ENCODE data around the gene PCID2. TPM values are rescaled to one million over a fixed set of nuclear protein-coding genes. Genes with fewer than 3 reads are reported as not detected.

PCID2 gene
- total RNA-seq, 3 donors from 2014 or later = 50.2 to 79.2 (median 76.7) TPM

DNA sequence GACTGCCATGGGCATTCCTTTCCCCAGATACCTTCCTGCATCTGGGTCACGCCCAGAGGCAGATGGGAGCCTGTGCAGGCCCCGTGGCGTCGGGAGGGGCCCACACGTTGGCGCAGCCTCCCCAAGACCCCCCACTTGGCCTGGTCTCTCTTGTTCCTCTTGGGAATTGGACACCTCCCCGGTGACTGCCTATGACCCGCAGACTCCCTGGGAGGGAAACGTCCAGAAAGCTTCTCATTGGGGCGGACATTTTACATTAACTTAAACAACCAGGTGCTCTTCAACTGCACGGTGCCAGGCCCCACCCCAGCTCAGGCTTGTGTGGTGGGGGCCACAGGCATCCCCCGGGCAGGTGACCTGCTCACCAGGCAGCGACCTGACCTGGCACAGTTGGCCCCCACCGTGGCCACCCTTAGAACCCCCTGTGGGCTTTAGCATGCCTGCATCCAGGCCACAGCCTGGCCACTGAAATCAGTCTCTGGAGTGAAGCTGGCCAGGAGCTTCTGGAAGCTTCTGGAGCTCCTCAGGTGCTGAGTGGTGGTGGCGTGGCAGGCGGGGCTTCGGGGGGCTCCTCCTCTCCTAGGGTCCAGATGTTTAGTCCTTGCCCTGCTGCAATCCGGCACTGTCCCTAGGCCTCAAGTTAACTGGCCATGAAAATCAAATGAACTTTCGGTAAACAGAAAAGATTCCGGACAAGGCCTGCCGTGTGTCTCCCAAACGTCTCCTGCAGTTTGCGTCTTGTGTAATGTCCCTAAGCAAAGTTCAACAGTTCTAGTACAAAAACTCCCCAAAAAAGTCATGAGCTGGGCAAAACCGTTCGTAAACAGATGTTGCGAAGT is 58.5 kb downstream of the PCID2 start:
- intact Hi-C loops (cut with DNase I; ENCODE audit: low total_unique reads) = no loop called here
- H3K4me3 ChIP-seq = no peak overlapping the region
- TF ChIP-seq POLR2A (IDR thresholded peaks at IDR 0.05) (no peak), POLR2AphosphoS5 (IDR thresholded peaks at IDR 0.05) (no peak)
- TF ChIP-seq, protein P1, sequence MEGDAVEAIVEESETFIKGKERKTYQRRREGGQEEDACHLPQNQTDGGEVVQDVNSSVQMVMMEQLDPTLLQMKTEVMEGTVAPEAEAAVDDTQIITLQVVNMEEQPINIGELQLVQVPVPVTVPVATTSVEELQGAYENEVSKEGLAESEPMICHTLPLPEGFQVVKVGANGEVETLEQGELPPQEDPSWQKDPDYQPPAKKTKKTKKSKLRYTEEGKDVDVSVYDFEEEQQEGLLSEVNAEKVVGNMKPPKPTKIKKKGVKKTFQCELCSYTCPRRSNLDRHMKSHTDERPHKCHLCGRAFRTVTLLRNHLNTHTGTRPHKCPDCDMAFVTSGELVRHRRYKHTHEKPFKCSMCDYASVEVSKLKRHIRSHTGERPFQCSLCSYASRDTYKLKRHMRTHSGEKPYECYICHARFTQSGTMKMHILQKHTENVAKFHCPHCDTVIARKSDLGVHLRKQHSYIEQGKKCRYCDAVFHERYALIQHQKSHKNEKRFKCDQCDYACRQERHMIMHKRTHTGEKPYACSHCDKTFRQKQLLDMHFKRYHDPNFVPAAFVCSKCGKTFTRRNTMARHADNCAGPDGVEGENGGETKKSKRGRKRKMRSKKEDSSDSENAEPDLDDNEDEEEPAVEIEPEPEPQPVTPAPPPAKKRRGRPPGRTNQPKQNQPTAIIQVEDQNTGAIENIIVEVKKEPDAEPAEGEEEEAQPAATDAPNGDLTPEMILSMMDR (IDR thresholded peaks at IDR 0.05) = no peak

DNA sequence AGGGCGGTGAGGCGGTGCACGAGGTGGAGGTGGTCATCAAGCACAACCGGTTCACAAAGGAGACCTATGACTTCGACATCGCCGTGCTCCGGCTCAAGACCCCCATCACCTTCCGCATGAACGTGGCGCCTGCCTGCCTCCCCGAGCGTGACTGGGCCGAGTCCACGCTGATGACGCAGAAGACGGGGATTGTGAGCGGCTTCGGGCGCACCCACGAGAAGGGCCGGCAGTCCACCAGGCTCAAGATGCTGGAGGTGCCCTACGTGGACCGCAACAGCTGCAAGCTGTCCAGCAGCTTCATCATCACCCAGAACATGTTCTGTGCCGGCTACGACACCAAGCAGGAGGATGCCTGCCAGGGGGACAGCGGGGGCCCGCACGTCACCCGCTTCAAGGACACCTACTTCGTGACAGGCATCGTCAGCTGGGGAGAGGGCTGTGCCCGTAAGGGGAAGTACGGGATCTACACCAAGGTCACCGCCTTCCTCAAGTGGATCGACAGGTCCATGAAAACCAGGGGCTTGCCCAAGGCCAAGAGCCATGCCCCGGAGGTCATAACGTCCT is 59.4 kb downstream of the PCID2 start:
- H3K4me3 ChIP-seq = no peak overlapping the region
- no peak for TF ChIP-seq POLR2AphosphoS5 (IDR thresholded peaks at IDR 0.05)
- no peak for TF ChIP-seq POLR2A (IDR thresholded peaks at IDR 0.05)
- TF ChIP-seq, protein P1 (IDR thresholded peaks at IDR 0.05) = no peak
- intact Hi-C loops (cut with DNase I; ENCODE audit: low total_unique reads) = no loop called here
- no peak for DNase-seq (ENCODE audit: low spot score in 2 of 2)
- peaks cover 0 to 5% of the 10 kb centered on the region in 2 donors for H3K4me1 ChIP-seq
- H3K27ac ChIP-seq = no peak overlapping the region
- no peaks in the 10 kb centered on the region for H3K9me3 ChIP-seq
- H3K27me3 ChIP-seq = no peaks in the 10 kb centered on the region
- H3K36me3 ChIP-seq = no peaks in the 10 kb centered on the region

More for the DNA sequence above, 58.5 kb downstream of the PCID2 start:
- H3K36me3 ChIP-seq = no peaks in the 10 kb centered on the region
- H3K27ac ChIP-seq = no peak overlapping the region
- H3K9me3 ChIP-seq = no peaks in the 10 kb centered on the region
- H3K27me3 ChIP-seq = no peaks in the 10 kb centered on the region
- DNase-seq (ENCODE audit: low spot score in 2 of 2) = no peak
- peaks cover 0 to 5% of the 10 kb centered on the region in 2 donors for H3K4me1 ChIP-seq

DNA sequence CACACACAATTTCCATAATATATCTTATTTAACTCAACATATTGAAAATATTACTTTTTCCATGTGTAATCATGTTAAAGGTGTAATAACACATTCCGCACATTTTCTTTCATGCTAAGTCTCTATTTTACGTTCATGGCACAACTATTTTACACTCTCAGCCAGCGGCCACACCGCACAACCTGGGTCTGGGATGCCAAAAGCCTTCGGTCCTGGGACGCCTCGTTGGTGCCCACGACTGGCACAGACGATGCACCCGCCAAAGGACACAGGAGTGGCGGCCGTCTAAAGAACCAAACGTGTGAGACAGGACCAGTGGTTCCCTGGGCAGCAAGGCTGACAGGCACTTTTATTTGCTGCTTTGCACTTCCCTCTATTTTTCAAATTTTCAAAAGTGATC is 60.1 kb downstream of the PCID2 start:
- Histone ChIP-seq H3K9me3 (no peaks in the 10 kb centered on the region), H3K27me3 (no peaks in the 10 kb centered on the region), H3K36me3 (no peaks in the 10 kb centered on the region), H3K27ac (no peak overlapping the region), H3K4me3 (no peak overlapping the region), H3K4me1 (peaks cover 0 to 5% of the 10 kb centered on the region in 2 donors)
- DNase-seq (ENCODE audit: low spot score in 2 of 2) = no peak
- intact Hi-C loops (cut with DNase I; ENCODE audit: low total_unique reads) = no loop called here
- TF ChIP-seq POLR2A (IDR thresholded peaks at IDR 0.05) = no peak
- TF ChIP-seq, protein P1 (IDR thresholded peaks at IDR 0.05) = no peak
- no peak for TF ChIP-seq POLR2AphosphoS5 (IDR thresholded peaks at IDR 0.05)

DNA sequence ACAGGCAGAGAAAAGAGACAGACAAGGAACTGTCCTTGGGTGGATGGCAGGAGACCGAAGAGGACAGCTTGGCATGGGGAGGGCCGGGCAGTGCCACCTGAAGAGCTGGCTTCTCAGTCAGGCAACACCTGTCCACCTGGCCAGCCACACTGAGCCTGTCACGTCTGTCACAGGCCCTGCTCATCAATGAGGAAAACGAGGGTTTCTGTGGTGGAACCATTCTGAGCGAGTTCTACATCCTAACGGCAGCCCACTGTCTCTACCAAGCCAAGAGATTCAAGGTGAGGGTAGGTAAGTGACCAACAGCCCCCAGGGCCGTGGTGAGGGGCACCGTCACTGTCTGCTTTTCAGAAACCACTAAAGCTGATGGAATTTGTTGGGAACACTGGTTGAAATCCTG is 61.3 kb downstream of the PCID2 start:
- H3K4me3 ChIP-seq = no peak overlapping the region
- H3K9me3 ChIP-seq = no peaks in the 10 kb centered on the region
- no peaks in the 10 kb centered on the region for H3K27me3 ChIP-seq
- DNase-seq (ENCODE audit: low spot score in 2 of 2) = no peak
- TF ChIP-seq, protein P1 (IDR thresholded peaks at IDR 0.05) = no peak
- TF ChIP-seq POLR2AphosphoS5 (IDR thresholded peaks at IDR 0.05) (no peak), POLR2A (IDR thresholded peaks at IDR 0.05) (no peak)
- H3K27ac ChIP-seq = no peak overlapping the region
- H3K4me1 ChIP-seq = no peaks in the 10 kb centered on the region
- intact Hi-C loops (cut with DNase I; ENCODE audit: low total_unique reads) = no loop called here
- H3K36me3 ChIP-seq = no peaks in the 10 kb centered on the region

DNA sequence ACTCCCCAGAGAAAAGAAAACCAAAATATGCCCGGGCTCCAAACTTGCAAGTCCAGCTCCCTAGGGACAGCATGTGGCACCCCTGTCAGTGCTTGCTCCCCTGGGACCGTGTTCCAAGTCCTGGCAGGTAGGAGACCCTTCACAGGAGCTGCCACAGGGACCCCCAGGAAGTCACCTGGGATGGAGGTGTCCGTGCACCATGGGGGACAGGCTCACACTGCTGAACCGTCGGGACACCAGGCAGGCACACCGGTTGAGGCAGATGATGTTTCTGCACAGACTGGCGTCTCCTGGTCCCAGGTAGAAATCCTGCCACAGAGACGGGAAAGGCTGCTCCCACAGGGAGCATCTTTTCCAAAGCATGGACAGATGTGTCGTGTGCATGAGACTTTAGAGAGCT is 61.7 kb downstream of the PCID2 start:
- Histone ChIP-seq H3K9me3 (no peaks in the 10 kb centered on the region), H3K36me3 (no peaks in the 10 kb centered on the region), H3K4me1 (no peaks in the 10 kb centered on the region), H3K27me3 (no peaks in the 10 kb centered on the region), H3K27ac (no peak overlapping the region), H3K4me3 (no peak overlapping the region)
- no peak for DNase-seq (ENCODE audit: low spot score in 2 of 2)
- TF ChIP-seq POLR2A (IDR thresholded peaks at IDR 0.05) (no peak), POLR2AphosphoS5 (IDR thresholded peaks at IDR 0.05) (no peak)
- TF ChIP-seq, protein P1 (IDR thresholded peaks at IDR 0.05) = no peak
- intact Hi-C loops (cut with DNase I; ENCODE audit: low total_unique reads) = no loop called here
